Ishikawa (cell line): ENCODE results near the gene NDUFAF7.

Source experiments
- CEBPB ChIP-seq: IDR thresholded peaks from 2 replicates; pipeline ENCODE4 v1.6.1; 2012
- CREB1 ChIP-seq: IDR thresholded peaks from 2 replicates; pipeline ENCODE4 v1.6.1; 2012; ENCODE audit warnings: low read depth
- EGR1 ChIP-seq: IDR thresholded peaks from 2 replicates; pipeline ENCODE4 v1.6.1; 2012
- EP300 ChIP-seq: IDR thresholded peaks from 2 replicates; pipeline ENCODE4 v1.6.1; 2012; ENCODE audit warnings: borderline replicate concordance
- FOXM1 ChIP-seq: IDR thresholded peaks from 2 replicates; pipeline ENCODE4 v1.6.1; 2012; ENCODE audit warnings: low read depth, borderline replicate concordance
- MAX ChIP-seq: IDR thresholded peaks from 2 replicates; pipeline ENCODE4 v1.6.1; 2012
- NFIC ChIP-seq: IDR thresholded peaks from 2 replicates; pipeline ENCODE4 v1.6.1; 2012
- RAD21 ChIP-seq: IDR thresholded peaks from 2 replicates; pipeline ENCODE4 v1.6.1; 2012; ENCODE audit warnings: low read depth
- TAF1 ChIP-seq: IDR thresholded peaks from 2 replicates; pipeline ENCODE4 v1.6.1; 2012; ENCODE audit warnings: low read depth, mild to moderate bottlenecking
- TCF12 ChIP-seq: IDR thresholded peaks from 2 replicates; pipeline ENCODE4 v1.6.1; 2012; ENCODE audit warnings: low read depth
- TEAD4 ChIP-seq: IDR thresholded peaks from 2 replicates; pipeline ENCODE4 v1.6.1; 2012
- YY1 ChIP-seq: IDR thresholded peaks from 2 replicates; pipeline ENCODE4 v1.6.1; 2012; ENCODE audit warnings: low read depth
- ZBTB7A ChIP-seq: IDR thresholded peaks from 2 replicates; pipeline ENCODE4 v1.6.1; 2012; ENCODE audit warnings: low read depth
- TF ChIP-seq, protein P1 (sequence below): IDR thresholded peaks from 2 replicates; pipeline ENCODE4 v1.6.1; 2012
- TF ChIP-seq, protein P2 (sequence below): IDR thresholded peaks from 2 replicates; pipeline ENCODE4 v1.6.1; 2012; ENCODE audit warnings: low read depth, mild to moderate bottlenecking

NDUFAF7 gene

GRCh38 chr2:37231241-37232130 lies at the start of gene NDUFAF7, which contains the start of gene CEBPZ:
NDUFAF7 (plus strand) TSS chr2:37231658; CDS start chr2:37231706, 48 bp downstream.
CEBPZ (minus strand) TSS chr2:37231596; CDS start chr2:37231567, 29 bp downstream.
- TF ChIP-seq EP300 (no peak), EGR1 (peak; percentile 13; the same call in 1 of the 2 replicates), TAF1 (peak; percentile 96), CREB1 (0 out of 2 replicates have a peak, but pooled peaks have one; percentile 62), CEBPB (no peak), TCF12 (peak; percentile 45; the same call in 1 of the 2 replicates), YY1 (peak; percentile 94), NFIC (peak; percentile 25; the same call in 1 of the 2 replicates), MAX (peak; percentile 91), TEAD4 (0 out of 2 replicates have a peak, but pooled peaks have one; percentile 9)
- TF ChIP-seq, protein P1, sequence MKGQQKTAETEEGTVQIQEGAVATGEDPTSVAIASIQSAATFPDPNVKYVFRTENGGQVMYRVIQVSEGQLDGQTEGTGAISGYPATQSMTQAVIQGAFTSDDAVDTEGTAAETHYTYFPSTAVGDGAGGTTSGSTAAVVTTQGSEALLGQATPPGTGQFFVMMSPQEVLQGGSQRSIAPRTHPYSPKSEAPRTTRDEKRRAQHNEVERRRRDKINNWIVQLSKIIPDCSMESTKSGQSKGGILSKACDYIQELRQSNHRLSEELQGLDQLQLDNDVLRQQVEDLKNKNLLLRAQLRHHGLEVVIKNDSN: no peak
- TF ChIP-seq, protein P2, sequence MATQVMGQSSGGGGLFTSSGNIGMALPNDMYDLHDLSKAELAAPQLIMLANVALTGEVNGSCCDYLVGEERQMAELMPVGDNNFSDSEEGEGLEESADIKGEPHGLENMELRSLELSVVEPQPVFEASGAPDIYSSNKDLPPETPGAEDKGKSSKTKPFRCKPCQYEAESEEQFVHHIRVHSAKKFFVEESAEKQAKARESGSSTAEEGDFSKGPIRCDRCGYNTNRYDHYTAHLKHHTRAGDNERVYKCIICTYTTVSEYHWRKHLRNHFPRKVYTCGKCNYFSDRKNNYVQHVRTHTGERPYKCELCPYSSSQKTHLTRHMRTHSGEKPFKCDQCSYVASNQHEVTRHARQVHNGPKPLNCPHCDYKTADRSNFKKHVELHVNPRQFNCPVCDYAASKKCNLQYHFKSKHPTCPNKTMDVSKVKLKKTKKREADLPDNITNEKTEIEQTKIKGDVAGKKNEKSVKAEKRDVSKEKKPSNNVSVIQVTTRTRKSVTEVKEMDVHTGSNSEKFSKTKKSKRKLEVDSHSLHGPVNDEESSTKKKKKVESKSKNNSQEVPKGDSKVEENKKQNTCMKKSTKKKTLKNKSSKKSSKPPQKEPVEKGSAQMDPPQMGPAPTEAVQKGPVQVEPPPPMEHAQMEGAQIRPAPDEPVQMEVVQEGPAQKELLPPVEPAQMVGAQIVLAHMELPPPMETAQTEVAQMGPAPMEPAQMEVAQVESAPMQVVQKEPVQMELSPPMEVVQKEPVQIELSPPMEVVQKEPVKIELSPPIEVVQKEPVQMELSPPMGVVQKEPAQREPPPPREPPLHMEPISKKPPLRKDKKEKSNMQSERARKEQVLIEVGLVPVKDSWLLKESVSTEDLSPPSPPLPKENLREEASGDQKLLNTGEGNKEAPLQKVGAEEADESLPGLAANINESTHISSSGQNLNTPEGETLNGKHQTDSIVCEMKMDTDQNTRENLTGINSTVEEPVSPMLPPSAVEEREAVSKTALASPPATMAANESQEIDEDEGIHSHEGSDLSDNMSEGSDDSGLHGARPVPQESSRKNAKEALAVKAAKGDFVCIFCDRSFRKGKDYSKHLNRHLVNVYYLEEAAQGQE: no peak

DNA sequence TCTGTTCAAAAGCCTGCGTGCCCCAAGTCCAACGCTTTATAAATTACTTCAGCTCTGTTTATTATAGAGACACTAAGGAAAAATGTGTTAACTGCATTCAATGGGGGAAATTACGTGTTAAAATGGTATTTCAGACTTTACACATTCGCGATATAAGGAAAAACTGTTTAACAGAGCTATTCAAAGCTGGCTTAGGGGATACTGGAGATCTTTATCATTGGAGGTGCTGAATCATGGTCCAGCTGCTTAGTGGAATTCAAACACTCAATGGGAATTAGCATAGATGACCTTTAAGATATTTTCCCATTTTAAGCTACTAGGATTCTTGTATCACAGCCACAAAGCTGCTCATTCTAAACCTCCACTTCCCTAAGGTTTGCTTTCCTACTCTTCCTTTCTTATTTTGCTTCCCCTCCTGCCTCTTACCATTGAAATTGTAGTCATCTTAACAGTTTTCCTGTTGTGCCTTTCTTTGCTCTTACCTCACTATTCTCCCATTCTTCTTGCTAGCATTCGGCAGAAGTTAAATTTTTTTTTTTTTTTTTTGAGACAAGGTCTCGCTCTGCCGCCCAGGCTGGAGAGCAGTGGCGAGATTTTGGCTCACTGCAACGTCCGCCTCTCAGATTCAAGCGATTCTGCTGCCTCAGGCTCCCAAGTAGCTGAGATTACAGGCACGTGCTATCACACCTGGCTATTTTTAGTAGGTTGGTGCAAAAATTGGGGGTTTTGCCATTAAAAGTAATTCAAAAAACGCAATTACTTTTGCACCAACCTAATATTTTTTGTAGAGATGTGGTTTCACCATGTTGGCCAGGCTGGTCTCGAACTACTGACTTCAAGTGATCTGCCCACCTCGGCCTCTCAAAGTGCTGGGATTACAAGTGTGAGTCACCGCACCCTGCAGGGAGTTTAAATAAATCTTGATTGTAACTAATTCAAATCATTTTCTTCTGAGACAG lies 49.5 kb upstream of the NDUFAF7 start:
- TF ChIP-seq CEBPB: no peak
- TF ChIP-seq TEAD4: no peak
- TF ChIP-seq EGR1: no peak
- TF ChIP-seq EP300: no peak
- no peak for TF ChIP-seq RAD21
- no peak for TF ChIP-seq ZBTB7A
- no peak for TF ChIP-seq MAX
- TF ChIP-seq FOXM1: no peak
- TF ChIP-seq TAF1: no peak
- no peak for TF ChIP-seq YY1
- no peak for TF ChIP-seq NFIC
- no peak for TF ChIP-seq TCF12
- TF ChIP-seq, protein P2: no peak

DNA sequence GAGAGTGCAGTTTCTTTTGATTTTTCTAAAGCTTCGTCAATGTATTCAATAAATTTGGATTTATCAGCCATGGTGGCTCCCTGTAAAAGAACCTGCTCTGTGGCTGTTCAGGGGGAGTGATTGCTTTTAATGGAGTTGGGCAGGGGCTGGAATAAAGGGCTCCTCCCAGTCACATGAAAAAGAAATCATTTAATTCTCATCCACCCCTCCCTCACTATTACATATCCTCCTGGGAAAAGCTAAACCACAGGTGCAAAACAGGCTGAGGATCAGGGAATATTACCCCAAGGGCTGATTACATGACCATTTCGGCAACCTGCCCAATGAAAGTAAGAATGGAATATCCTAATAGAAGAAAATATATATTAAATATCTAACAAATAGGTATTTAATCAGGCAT lies 42.9 kb upstream of the NDUFAF7 start, which contains the start of gene SULT6B1:
TSS of gene SULT6B1 (minus strand) at position 101 of the 400 bp plus-strand sequence. CDS start at position 71, 30 bp downstream.
- TF ChIP-seq EP300: no peak
- TF ChIP-seq ZBTB7A: no peak
- no peak for TF ChIP-seq YY1
- TF ChIP-seq EGR1: no peak

GRCh38 chr2:37189452-37190153 lies 41.9 kb upstream of the NDUFAF7 start:
- TF ChIP-seq EGR1 (no peak), MAX (peak; percentile 11; the same call in 1 of the 2 replicates)

- TF ChIP-seq ZBTB7A (no peak), EP300 (no peak), TAF1 (no peak), TCF12 (no peak), RAD21 (no peak), MAX (no peak), CEBPB (no peak), NFIC (no peak), EGR1 (no peak), CREB1 (no peak)
- TF ChIP-seq, protein P1: no peak
Observed at GRCh38 chr2:37190290-37190689, 41.2 kb upstream of the NDUFAF7 start.
